HG03039 (cell line): ENCODE results near the gene BRCA1.

Source experiments
- ATAC-seq: cut with Tn5 transposase; IDR thresholded peaks from one replicate; pipeline ENCODE4 v1.9.1; 2021; ENCODE audit warnings: mild to moderate bottlenecking, moderate library complexity; ENCODE audit not compliant: unreplicated experiment

Gene BRCA1

GRCh38 chr17:43025766-43026537 is 99.2 kb downstream of the BRCA1 start:
- ATAC-seq: no peak

- no peak for ATAC-seq
Observed at GRCh38 chr17:43025290-43025657, 99.9 kb downstream of the BRCA1 start.

GRCh38 chr17:43024407-43025289 is 100.5 kb downstream of the BRCA1 start, which contains the start of gene RND2:
RND2 (plus strand) TSS chr17:43025231; CDS start chr17:43025348, 117 bp downstream.
- ATAC-seq: no peak

GRCh38 chr17:43021741-43022512 is 103.2 kb downstream of the BRCA1 start, which contains the start of gene VAT1:
VAT1 (minus strand) TSS chr17:43022385; CDS start chr17:43022322, 63 bp downstream.
- ATAC-seq: no peak

- no peak for ATAC-seq
Observed at GRCh38 chr17:43020789-43021740, 104.1 kb downstream of the BRCA1 start.

- ATAC-seq: no peak
Observed at GRCh38 chr17:43020030-43020621, 105.0 kb downstream of the BRCA1 start.

GRCh38 chr17:43019418-43019817 is 105.7 kb downstream of the BRCA1 start:
- no peak for ATAC-seq

DNA sequence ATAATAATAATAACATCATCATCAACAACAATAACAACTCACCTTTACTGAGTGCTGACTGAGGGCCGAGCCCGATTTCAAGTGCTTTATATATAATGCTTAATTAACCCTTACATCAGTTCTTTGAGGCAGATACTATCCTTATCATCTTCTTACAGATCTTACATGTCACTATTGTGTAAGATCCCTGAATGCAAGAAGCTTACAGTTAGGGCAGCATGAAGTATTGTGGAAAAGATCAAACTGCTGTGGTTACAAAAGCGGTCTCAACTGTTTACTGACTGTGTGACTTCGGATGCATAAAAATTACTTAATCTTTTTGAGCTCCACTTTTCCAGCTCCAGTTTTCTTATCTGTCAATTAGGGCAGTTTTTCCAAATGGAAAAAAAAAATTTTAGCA is 106.2 kb downstream of the BRCA1 start:
- no peak for ATAC-seq

- ATAC-seq: no peak
Observed at GRCh38 chr17:43018008-43018853, 106.9 kb downstream of the BRCA1 start.

- ATAC-seq: no peak
Observed at GRCh38 chr17:43016216-43016615, 108.9 kb downstream of the BRCA1 start.

DNA sequence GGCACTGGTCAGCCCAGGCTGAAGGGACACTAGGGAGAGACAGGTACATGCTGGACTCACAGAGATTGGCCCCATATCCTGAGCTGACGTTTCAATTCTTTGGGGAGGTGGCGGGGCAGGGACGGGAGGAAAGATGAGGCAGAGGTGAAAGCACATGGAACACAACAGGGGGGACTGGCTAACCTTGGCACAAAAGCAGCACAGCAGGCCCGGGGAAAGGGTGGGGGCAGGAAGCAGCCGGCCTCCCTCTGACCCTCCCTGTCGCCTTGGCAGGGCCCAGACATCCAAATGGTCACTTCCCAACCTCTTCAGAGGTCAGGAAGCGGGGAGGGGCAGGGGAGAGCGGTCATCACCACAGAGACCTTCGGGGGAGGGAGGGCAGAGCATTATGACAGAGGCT is 109.6 kb downstream of the BRCA1 start:
- no peak for ATAC-seq

- ATAC-seq: no peak
Observed at GRCh38 chr17:43014649-43015542, 110.3 kb downstream of the BRCA1 start.

- no peak for ATAC-seq
Observed at GRCh38 chr17:43014020-43014648, 111.0 kb downstream of the BRCA1 start.

DNA sequence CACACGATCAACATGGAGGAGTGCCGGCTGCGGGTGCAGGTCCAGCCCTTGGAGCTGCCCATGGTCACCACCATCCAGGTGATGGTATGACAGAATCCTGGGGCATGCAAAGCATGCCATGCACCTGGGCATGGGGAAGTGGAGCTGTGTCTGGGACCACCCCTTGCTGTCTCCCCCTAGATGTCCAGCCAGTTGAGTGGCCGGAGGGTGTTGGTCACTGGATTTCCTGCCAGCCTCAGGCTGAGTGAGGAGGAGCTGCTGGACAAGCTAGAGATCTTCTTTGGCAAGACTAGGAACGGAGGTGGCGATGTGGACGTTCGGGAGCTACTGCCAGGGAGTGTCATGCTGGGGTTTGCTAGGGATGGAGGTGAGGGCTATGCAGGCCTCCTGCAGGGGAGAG is 111.9 kb downstream of the BRCA1 start:
- ATAC-seq: no peak

GRCh38 chr17:43011728-43012472 is 113.3 kb downstream of the BRCA1 start:
- ATAC-seq: no peak

- no peak for ATAC-seq
Observed at GRCh38 chr17:43010667-43011308, 114.4 kb downstream of the BRCA1 start.
